Measurements from ENCODE around the gene MPND.
A peak's percentile ranks its signal among the peaks of the same experiment; 100 is the strongest.
"Not testable (repeated sequence)": the region's sequence is repeated elsewhere in the genome, so short reads cannot be mapped to it uniquely, and the experiment has no call there.

The MPND gene

GRCh38 chr19:4322942-4323665, 20.3 kb upstream of the MPND start:
- DNase-seq, result no peak

GRCh38 chr19:4323692-4324091, 19.7 kb upstream of the MPND start:
- no peak for DNase-seq

GRCh38 chr19:4324228-4324627, 19.1 kb upstream of the MPND start:
- no peak for DNase-seq

- DNase-seq, result peak; percentile 21
Observed at GRCh38 chr19:4326215-4326836, 17.0 kb upstream of the MPND start.

GRCh38 chr19:4326837-4327251, 16.5 kb upstream of the MPND start:
- DNase-seq, result no peak

GRCh38 chr19:4327252-4327876, 16.0 kb upstream of the MPND start:
- DNase-seq, result peak; percentile 77

- no peak for DNase-seq
Observed at GRCh38 chr19:4327877-4328242, 15.5 kb upstream of the MPND start.

GRCh38 chr19:4328243-4328990, 14.9 kb upstream of the MPND start:
- peak; percentile 98 for DNase-seq

GRCh38 chr19:4328991-4329681, 14.2 kb upstream of the MPND start:
- DNase-seq, result peak; percentile 65

GRCh38 chr19:4329858-4330257, 13.5 kb upstream of the MPND start:
- no peak for DNase-seq

- DNase-seq, result no peak
Observed at GRCh38 chr19:4334929-4335570, 8.3 kb upstream of the MPND start.

GRCh38 chr19:4337906-4338440, 5.4 kb upstream of the MPND start:
- DNase-seq, result no peak

GRCh38 chr19:4338441-4339355, 4.7 kb upstream of the MPND start, which contains the start of gene STAP2:
Gene STAP2 (minus strand): TSS chr19:4338827. CDS start chr19:4338753, 74 bp downstream.
- DNase-seq, result no peak

GRCh38 chr19:4342314-4342614, 1.1 kb upstream of the MPND start:
- DNase-seq, result no peak

- peak; percentile 99 for DNase-seq
Observed at GRCh38 chr19:4342615-4343369, 570 bp upstream of the MPND start.

- no peak for DNase-seq
Observed at GRCh38 chr19:4345342-4346019, 2.1 kb downstream of the MPND start.

- no peak for DNase-seq
Observed at GRCh38 chr19:4346020-4346383, 2.6 kb downstream of the MPND start.

- no peak for DNase-seq
Observed at GRCh38 chr19:4347521-4347920, 4.2 kb downstream of the MPND start.

- DNase-seq, result not testable (repeated sequence)
Observed at GRCh38 chr19:4349225-4349624, 5.9 kb downstream of the MPND start.

- DNase-seq, result no peak
Observed at GRCh38 chr19:4350111-4350510, 6.7 kb downstream of the MPND start.

Data from activated CD4-positive, alpha-beta T cell treated with anti-CD3 and anti-CD28 coated beads, Interleukin-10, Interleukin-2, amounts not matched to agents 100 ng/mL and 50 ng/mL, durations not matched to agents 16 hours and 8 hours (primary cell).